HL-60 (cell line): ENCODE data around the gene AOC3.

Experiments
- TF ChIP-seq, protein P1 (sequence below): IDR thresholded peaks from one replicate; pipeline ENCODE4 v1.5.1; 2011; ENCODE audit warnings: low read length, control low read depth, inconsistent platforms; ENCODE audit not compliant: insufficient read depth
- TF ChIP-seq, protein P2 (sequence below): IDR thresholded peaks from 2 replicates; pipeline ENCODE4 v1.6.1; 2012; ENCODE audit warnings: low read depth; ENCODE audit not compliant: insufficient replicate concordance

DNA sequence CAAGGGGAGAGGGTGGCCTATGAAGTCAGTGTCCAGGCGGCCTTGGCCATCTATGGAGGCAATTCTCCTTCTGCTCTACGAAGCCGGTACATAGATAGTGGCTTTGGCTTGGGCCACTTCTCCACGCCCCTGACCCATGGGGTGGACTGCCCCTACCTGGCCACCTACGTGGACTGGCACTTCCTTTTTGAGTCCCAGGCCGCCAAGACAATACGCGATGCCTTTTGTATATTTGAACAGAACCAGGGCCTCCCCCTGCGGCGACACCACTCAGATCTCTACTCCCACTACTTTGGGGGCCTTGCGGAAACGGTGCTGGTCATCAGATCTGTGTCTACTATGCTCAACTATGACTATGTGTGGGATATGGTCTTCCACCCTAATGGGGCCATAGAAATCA is 17.3 kb downstream of the AOC3 start:
- TF ChIP-seq, protein P1, sequence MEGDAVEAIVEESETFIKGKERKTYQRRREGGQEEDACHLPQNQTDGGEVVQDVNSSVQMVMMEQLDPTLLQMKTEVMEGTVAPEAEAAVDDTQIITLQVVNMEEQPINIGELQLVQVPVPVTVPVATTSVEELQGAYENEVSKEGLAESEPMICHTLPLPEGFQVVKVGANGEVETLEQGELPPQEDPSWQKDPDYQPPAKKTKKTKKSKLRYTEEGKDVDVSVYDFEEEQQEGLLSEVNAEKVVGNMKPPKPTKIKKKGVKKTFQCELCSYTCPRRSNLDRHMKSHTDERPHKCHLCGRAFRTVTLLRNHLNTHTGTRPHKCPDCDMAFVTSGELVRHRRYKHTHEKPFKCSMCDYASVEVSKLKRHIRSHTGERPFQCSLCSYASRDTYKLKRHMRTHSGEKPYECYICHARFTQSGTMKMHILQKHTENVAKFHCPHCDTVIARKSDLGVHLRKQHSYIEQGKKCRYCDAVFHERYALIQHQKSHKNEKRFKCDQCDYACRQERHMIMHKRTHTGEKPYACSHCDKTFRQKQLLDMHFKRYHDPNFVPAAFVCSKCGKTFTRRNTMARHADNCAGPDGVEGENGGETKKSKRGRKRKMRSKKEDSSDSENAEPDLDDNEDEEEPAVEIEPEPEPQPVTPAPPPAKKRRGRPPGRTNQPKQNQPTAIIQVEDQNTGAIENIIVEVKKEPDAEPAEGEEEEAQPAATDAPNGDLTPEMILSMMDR = no peak
- TF ChIP-seq, protein P2, sequence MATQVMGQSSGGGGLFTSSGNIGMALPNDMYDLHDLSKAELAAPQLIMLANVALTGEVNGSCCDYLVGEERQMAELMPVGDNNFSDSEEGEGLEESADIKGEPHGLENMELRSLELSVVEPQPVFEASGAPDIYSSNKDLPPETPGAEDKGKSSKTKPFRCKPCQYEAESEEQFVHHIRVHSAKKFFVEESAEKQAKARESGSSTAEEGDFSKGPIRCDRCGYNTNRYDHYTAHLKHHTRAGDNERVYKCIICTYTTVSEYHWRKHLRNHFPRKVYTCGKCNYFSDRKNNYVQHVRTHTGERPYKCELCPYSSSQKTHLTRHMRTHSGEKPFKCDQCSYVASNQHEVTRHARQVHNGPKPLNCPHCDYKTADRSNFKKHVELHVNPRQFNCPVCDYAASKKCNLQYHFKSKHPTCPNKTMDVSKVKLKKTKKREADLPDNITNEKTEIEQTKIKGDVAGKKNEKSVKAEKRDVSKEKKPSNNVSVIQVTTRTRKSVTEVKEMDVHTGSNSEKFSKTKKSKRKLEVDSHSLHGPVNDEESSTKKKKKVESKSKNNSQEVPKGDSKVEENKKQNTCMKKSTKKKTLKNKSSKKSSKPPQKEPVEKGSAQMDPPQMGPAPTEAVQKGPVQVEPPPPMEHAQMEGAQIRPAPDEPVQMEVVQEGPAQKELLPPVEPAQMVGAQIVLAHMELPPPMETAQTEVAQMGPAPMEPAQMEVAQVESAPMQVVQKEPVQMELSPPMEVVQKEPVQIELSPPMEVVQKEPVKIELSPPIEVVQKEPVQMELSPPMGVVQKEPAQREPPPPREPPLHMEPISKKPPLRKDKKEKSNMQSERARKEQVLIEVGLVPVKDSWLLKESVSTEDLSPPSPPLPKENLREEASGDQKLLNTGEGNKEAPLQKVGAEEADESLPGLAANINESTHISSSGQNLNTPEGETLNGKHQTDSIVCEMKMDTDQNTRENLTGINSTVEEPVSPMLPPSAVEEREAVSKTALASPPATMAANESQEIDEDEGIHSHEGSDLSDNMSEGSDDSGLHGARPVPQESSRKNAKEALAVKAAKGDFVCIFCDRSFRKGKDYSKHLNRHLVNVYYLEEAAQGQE = no peak
